ENCODE results near the gene POLG2.

POLG2 gene

DNA sequence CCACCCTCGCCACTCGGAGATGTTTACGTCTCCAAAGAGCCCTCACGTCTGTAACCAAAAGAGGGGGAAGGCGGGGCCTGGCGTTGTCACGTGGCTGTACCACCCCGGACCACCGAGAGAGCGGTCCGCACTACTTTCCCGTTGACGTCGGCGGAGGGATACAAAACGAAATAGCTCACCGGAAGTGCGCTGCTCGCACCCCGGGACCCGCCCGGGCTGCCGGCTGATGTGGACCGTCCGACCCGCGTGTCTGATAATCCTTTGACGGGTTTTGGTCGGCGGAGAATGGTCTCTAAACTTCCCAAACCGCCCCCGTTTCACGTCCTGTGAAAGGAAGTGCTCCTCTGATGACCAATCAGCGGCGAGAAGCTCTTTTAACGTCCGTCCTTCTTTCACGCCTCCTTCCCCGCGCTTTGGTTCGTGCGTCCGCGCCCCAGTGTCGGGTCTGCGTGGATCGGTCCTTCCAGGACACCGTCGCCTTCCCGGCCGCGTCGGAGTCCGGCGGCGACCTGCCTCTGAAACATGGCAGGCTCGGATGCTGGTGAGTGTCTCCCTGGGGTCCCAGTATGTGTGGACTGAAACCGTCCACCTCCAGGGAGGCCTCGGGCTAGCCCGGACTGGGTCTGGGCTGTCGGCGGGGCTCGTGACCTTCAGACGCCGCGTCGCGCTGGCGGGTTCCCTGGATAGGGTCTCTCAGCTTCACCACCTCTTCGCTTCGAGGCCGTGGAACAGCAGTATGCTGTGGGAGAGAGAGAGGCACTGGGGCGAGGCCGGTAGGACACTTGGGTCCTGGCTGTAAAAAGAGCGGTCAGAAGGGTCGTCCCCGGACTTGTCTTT, 9.9 kb upstream of the POLG2 start, which contains the start of gene CEP95:
CEP95 (plus strand) TSS at position 402 of the 837 bp plus-strand sequence; CDS start at position 523, 121 bp downstream.
- TF ChIP-seq, protein P1, sequence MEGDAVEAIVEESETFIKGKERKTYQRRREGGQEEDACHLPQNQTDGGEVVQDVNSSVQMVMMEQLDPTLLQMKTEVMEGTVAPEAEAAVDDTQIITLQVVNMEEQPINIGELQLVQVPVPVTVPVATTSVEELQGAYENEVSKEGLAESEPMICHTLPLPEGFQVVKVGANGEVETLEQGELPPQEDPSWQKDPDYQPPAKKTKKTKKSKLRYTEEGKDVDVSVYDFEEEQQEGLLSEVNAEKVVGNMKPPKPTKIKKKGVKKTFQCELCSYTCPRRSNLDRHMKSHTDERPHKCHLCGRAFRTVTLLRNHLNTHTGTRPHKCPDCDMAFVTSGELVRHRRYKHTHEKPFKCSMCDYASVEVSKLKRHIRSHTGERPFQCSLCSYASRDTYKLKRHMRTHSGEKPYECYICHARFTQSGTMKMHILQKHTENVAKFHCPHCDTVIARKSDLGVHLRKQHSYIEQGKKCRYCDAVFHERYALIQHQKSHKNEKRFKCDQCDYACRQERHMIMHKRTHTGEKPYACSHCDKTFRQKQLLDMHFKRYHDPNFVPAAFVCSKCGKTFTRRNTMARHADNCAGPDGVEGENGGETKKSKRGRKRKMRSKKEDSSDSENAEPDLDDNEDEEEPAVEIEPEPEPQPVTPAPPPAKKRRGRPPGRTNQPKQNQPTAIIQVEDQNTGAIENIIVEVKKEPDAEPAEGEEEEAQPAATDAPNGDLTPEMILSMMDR (conservative IDR thresholded peaks at IDR 0.05; ENCODE audit: low read length): no peak
- no peak for TF ChIP-seq EZH2phosphoT487 (IDR thresholded peaks at IDR 0.05; ENCODE audit: borderline replicate concordance)
- no peaks in the 10 kb centered on the region for H3K9me2 ChIP-seq (replicated peaks; ENCODE audit: low read depth, low read length)
- H3K9ac ChIP-seq (ENCODE audit: low read depth, low read length, poor library complexity, severe bottlenecking): peak within 1 kb of the TSS; percentile 99
- peaks cover 45% of the 10 kb centered on the region for H3K4me1 ChIP-seq (ENCODE audit: insufficient read depth, low read length, poor library complexity, severe bottlenecking)
- H3K4me3 ChIP-seq (ENCODE audit: low read length, poor library complexity, severe bottlenecking): peak within 1 kb of the TSS; percentile 99
- peak within 1 kb of the TSS; percentile 71 for H2AFZ ChIP-seq (ENCODE audit: low read length)
- peaks cover 48% of the 10 kb centered on the region for H3K36me3 ChIP-seq (ENCODE audit: insufficient read depth, low read length)
- H3K27me3 ChIP-seq (ENCODE audit: insufficient read depth, low read length, poor library complexity, severe bottlenecking): peaks cover 10% of the 10 kb centered on the region
- H3K79me2 ChIP-seq (ENCODE audit: insufficient read depth, low read length): peaks cover 91% of the 10 kb centered on the region
- H3F3A ChIP-seq (ENCODE audit: low read depth): 0 out of 2 replicates have a peak, but pooled peaks cover 3% of the 10 kb centered on the region
- H3K4me2 ChIP-seq (ENCODE audit: low read depth, low read length, poor library complexity, severe bottlenecking): peak within 1 kb of the TSS; percentile 98
- H4K20me1 ChIP-seq (ENCODE audit: insufficient read depth, low read length, poor library complexity, severe bottlenecking): peaks cover 67% of the 10 kb centered on the region
- H3K9me3 ChIP-seq (ENCODE audit: insufficient read depth, low read depth, low read length): no peaks in the 10 kb centered on the region

DNA sequence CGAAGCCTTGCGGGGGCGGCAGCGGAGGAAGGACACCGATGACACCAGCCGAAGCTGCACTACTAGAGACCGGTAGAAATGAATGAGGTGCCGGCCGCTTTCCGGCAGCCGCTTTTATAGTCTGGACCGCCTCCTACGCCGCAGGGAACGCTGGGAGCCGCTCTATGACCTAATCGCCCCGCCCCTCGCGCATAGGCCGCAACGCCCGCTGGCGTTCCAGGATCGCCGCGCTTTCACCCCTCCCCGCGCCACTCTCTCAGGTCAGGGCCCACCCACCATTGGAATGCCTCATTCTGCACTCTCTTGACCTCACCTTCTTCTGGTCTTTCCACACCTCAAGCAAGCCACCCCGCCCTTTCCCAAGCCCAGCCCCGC, 9.3 kb upstream of the POLG2 start, which contains the start of gene DDX5:
DDX5 (minus strand) TSS at position 89 of the 375 bp plus-strand sequence. CDS start 170 bp downstream, outside the sequence.
- Histone ChIP-seq H4K20me1 (ENCODE audit: insufficient read depth, low read length, poor library complexity, severe bottlenecking) (peaks cover 72% of the 10 kb centered on the region), H3K36me3 (ENCODE audit: insufficient read depth, low read length) (peaks cover 48% of the 10 kb centered on the region), H2AFZ (ENCODE audit: low read length) (peak within 1 kb of the TSS; percentile 71), H3K9ac (ENCODE audit: low read depth, low read length, poor library complexity, severe bottlenecking) (peak within 1 kb of the TSS; percentile 99), H3F3A (ENCODE audit: low read depth) (peaks cover 6% of the 10 kb centered on the region; the same call in 1 of the 2 replicates), H3K79me2 (ENCODE audit: insufficient read depth, low read length) (peaks cover 91% of the 10 kb centered on the region), H3K9me3 (ENCODE audit: insufficient read depth, low read depth, low read length) (no peaks in the 10 kb centered on the region), H3K4me3 (ENCODE audit: low read length, poor library complexity, severe bottlenecking) (peak within 1 kb of the TSS; percentile 99), H3K4me2 (ENCODE audit: low read depth, low read length, poor library complexity, severe bottlenecking) (peak within 1 kb of the TSS; percentile 98), H3K27me3 (ENCODE audit: insufficient read depth, low read length, poor library complexity, severe bottlenecking) (peaks cover 10% of the 10 kb centered on the region), H3K4me1 (ENCODE audit: insufficient read depth, low read length, poor library complexity, severe bottlenecking) (peaks cover 45% of the 10 kb centered on the region), H3K9me2 (replicated peaks; ENCODE audit: low read depth, low read length) (no peaks in the 10 kb centered on the region)
- TF ChIP-seq, protein P1 (conservative IDR thresholded peaks at IDR 0.05; ENCODE audit: low read length): no peak
- no peak for TF ChIP-seq EZH2phosphoT487 (IDR thresholded peaks at IDR 0.05; ENCODE audit: borderline replicate concordance)

DNA sequence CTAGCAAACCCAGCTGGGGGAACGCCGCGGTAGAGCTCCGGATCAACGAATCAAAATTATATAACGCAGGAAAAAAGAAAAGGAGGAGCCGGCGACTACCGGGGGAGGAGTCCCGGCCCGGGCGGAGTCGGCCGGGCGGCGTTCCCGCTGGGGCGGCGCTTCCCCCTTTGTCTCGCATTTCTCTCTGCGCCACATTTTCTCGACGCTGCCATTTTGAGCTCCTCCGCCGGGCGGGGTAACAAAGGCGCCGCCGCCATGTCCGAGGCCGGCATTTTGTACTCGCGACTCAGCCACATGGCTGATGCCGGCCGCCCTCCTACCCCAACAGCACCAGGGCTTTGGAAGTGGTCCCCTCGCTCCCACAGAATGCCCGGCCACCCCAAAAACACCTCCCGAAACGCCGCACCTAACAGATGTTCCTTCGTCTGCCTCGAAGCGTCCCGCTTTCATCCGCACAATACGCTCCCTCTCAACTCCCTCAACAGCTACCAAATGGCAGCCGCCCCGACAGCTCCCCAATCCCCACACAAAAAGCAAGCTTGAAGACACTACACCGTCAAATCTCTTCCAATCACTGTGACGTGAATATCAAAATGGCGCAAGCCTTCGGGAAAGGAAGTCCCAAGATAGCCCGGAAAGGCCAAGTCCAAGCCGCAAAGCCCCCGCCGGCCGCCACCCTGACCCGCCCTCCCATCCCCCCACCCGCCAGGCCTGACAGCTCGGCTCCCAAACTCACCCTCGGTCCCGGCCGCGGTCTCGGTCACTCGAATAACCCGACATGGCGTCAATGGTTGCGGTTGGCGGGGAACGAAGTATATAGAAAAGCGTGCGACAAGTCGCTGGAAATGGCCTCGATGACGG, 8.7 kb upstream of the POLG2 start:
- Histone ChIP-seq H3F3A (ENCODE audit: low read depth) (peaks cover 10% of the 10 kb centered on the region; the same call in 1 of the 2 replicates), H2AFZ (ENCODE audit: low read length) (no peak overlapping the region), H3K9me2 (replicated peaks; ENCODE audit: low read depth, low read length) (no peaks in the 10 kb centered on the region), H3K4me2 (ENCODE audit: low read depth, low read length, poor library complexity, severe bottlenecking) (peak overlapping the region; percentile 85), H3K36me3 (ENCODE audit: insufficient read depth, low read length) (peaks cover 54% of the 10 kb centered on the region), H3K27me3 (ENCODE audit: insufficient read depth, low read length, poor library complexity, severe bottlenecking) (peaks cover 10% of the 10 kb centered on the region), H3K79me2 (ENCODE audit: insufficient read depth, low read length) (peaks cover 94% of the 10 kb centered on the region), H4K20me1 (ENCODE audit: insufficient read depth, low read length, poor library complexity, severe bottlenecking) (peaks cover 79% of the 10 kb centered on the region), H3K4me1 (ENCODE audit: insufficient read depth, low read length, poor library complexity, severe bottlenecking) (peaks cover 45% of the 10 kb centered on the region), H3K9ac (ENCODE audit: low read depth, low read length, poor library complexity, severe bottlenecking) (peak overlapping the region; percentile 99), H3K4me3 (ENCODE audit: low read length, poor library complexity, severe bottlenecking) (peak overlapping the region; percentile 99), H3K9me3 (ENCODE audit: insufficient read depth, low read depth, low read length) (no peaks in the 10 kb centered on the region)
- no peak for TF ChIP-seq EZH2phosphoT487 (IDR thresholded peaks at IDR 0.05; ENCODE audit: borderline replicate concordance)
- TF ChIP-seq, protein P1 (conservative IDR thresholded peaks at IDR 0.05; ENCODE audit: low read length): no peak
